Measurements from ENCODE around the gene NUFIP1. TPM values are rescaled to one million over a fixed set of nuclear protein-coding genes. Genes with fewer than 3 reads are reported as not detected.
A peak's percentile ranks its signal among the peaks of the same experiment; 100 is the strongest.

The NUFIP1 gene
- total RNA-seq, 4 donors from 2014 or later, result 0.88 to 4.0 (median 3.7) TPM

DNA sequence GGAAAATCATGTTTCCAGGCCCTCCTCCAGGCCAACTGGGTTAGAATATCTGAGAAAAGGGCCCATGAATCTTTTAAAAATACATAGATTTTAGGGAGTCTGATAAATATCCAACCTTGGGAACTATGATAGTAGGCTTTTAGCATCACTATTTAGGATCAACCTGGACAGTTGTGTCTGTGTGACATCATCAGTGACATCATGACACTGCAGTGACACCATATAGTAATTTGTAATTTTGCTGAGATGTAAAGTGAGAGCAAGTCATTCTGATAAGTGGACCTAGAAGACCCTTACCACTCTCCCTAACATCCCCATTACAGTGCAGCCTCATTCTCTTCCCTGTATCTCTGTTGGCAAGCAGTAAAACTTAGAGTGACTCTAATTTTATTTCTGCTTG lies 14.1 kb upstream of the NUFIP1 start:
- TF ChIP-seq POLR2A (IDR thresholded peaks at IDR 0.05), result no peak
- TF ChIP-seq, protein P1, sequence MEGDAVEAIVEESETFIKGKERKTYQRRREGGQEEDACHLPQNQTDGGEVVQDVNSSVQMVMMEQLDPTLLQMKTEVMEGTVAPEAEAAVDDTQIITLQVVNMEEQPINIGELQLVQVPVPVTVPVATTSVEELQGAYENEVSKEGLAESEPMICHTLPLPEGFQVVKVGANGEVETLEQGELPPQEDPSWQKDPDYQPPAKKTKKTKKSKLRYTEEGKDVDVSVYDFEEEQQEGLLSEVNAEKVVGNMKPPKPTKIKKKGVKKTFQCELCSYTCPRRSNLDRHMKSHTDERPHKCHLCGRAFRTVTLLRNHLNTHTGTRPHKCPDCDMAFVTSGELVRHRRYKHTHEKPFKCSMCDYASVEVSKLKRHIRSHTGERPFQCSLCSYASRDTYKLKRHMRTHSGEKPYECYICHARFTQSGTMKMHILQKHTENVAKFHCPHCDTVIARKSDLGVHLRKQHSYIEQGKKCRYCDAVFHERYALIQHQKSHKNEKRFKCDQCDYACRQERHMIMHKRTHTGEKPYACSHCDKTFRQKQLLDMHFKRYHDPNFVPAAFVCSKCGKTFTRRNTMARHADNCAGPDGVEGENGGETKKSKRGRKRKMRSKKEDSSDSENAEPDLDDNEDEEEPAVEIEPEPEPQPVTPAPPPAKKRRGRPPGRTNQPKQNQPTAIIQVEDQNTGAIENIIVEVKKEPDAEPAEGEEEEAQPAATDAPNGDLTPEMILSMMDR (IDR thresholded peaks at IDR 0.05), result no peak
- intact Hi-C loops (cut with DNase I; ENCODE audit: low total_unique reads), result no loop called here
- no peak for DNase-seq (ENCODE audit: low spot score in 2 of 2)
- no peak overlapping the region for H3K4me3 ChIP-seq (ENCODE audit: low read depth, poor library complexity, severe bottlenecking)

DNA sequence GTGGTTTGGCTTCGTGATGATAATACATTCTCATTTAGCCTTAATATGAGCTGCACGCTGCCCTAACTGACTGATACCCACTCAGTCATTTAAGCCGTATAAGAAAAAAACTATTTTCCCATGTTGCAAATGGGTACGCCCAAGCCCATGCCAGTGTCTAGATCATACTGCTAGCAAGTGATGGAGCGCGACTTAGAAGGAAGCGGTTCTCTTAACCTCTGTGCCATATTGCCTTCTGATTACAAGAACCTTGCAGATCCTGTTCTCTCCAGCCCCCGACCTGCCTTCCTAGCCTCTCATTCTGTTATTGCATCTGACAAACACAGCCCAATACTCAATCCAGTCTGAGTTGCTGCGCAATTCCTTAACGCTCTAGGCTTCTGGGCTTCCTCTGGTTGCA lies 670 bp upstream of the NUFIP1 start:
- peak overlapping the region; percentile 99 for H3K4me3 ChIP-seq (ENCODE audit: low read depth, poor library complexity, severe bottlenecking)
- 3 to 5% methylated on average over 10 of the region's 10 CpGs for WGBS, 2 donors
- DNase-seq (ENCODE audit: low spot score in 2 of 2), result no peak
- TF ChIP-seq, protein P1 (IDR thresholded peaks at IDR 0.05), result no peak
- TF ChIP-seq POLR2A (IDR thresholded peaks at IDR 0.05), result no peak
- intact Hi-C loops (cut with DNase I; ENCODE audit: low total_unique reads), result no loop called here

DNA sequence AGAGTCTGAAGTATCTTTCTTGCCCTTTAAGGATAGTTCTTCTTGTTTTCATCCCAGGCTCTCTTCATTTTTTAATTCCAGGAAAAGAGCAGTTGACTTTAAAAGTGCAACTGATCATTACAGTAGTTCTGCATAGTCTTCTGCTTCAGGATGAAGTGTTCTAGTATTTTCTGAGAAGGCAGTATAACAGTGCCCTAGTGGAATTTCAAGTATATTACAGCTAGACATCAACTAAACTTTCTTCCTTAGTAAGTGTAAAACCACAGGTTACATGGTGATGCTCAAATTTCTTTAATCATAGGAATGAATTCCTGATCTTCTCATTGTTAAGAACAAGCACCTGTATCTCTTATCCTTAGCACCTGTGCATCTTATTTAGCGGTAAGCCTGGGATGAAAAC lies 10.9 kb downstream of the NUFIP1 start:
- 94 to 98% methylated on average over 1 of the region's 1 CpG for WGBS, 2 donors
- TF ChIP-seq POLR2A (IDR thresholded peaks at IDR 0.05), result no peak
- TF ChIP-seq, protein P1 (IDR thresholded peaks at IDR 0.05), result no peak
- no peak for DNase-seq (ENCODE audit: low spot score in 2 of 2)
- no peak overlapping the region for H3K4me3 ChIP-seq (ENCODE audit: low read depth, poor library complexity, severe bottlenecking)
- intact Hi-C loops (cut with DNase I; ENCODE audit: low total_unique reads), result loop anchor here (10.0 kb wide), 1 partner anchor 494 kb away; no protein-coding TSS in a partner anchor

DNA sequence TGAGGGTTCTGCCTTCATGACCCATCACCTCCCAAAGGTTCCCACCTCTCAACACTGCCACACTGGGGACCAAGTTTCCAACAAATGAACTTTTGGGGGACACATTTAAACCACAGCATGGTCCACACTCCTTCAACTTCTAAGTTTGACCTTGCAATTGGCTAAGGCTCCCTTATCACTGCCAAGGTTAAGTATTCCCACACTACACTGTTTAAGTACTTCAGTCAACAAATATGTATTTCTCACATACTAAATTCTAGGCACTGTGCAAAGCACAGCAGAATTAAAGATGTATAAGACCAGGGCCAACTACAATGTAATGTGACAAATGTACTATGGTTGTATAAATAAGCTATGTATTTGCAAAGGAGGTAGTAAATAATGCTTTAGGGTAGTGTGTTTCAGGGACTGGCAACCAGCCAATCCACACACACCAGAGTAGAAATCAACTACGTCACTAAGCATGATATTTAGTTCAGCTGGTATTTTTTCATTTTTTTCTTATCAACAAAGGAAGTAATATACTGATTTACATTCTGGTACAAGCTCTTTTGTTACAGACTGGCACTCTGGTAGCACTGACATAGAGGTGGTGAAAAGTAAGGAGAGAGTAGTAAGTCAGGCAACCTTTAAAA lies 12.2 kb downstream of the NUFIP1 start:
- WGBS, 2 donors, result 75 to 84% methylated on average over 1 of the region's 1 CpG

DNA sequence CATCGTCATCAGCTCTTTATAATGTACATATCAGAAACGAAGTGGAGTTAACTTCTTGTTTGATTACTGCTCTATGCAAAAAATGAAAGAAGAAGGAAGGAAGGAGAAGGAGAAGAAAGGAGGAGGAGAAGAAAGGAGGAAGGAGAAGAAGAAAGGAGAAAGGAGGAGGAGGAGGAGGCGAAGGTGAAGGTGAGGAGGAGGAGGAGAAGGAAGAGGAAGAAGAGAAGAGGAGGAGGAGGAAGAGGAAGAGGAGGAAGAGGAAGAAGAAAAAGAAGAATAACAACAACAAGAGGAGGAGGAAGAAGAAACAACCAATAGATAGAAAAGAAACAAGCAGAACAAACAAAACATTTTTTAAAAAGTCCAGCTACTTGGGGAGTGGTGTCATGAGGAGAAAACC lies 13.1 kb downstream of the NUFIP1 start:
- intact Hi-C loops (cut with DNase I; ENCODE audit: low total_unique reads), result loop anchor here (10.0 kb wide), 1 partner anchor 491 kb away; no protein-coding TSS in a partner anchor
- TF ChIP-seq, protein P1 (IDR thresholded peaks at IDR 0.05), result no peak
- TF ChIP-seq POLR2A (IDR thresholded peaks at IDR 0.05), result no peak
- WGBS, 2 donors, result 88 to 93% methylated on average over 3 of the region's 3 CpGs
- DNase-seq (ENCODE audit: low spot score in 2 of 2), result no peak
- H3K4me3 ChIP-seq (ENCODE audit: low read depth, poor library complexity, severe bottlenecking), result no peak overlapping the region

More for the DNA sequence above, 12.2 kb downstream of the NUFIP1 start:
- intact Hi-C loops (cut with DNase I; ENCODE audit: low total_unique reads), result loop anchor here (10.0 kb wide), 1 partner anchor 492 kb away; no protein-coding TSS in a partner anchor
- no peak overlapping the region for H3K4me3 ChIP-seq (ENCODE audit: low read depth, poor library complexity, severe bottlenecking)
- TF ChIP-seq, protein P1 (IDR thresholded peaks at IDR 0.05), result no peak
- no peak for TF ChIP-seq POLR2A (IDR thresholded peaks at IDR 0.05)
- no peak for DNase-seq (ENCODE audit: low spot score in 2 of 2)

All from lower leg skin (tissue), 4 donors.